ENCODE data around the gene NXPE4.

The NXPE4 gene

GRCh38 chr11:114559425-114560310 lies 35.9 kb downstream of the NXPE4 start, which contains the start of gene NXPE1:
Gene NXPE1 (minus strand): TSS chr11:114559881. CDS start chr11:114551201, 8,680 bp downstream.
- DNase-seq (ENCODE audit: low spot score): no peak

- DNase-seq (ENCODE audit: low spot score): no peak
Measured at GRCh38 chr11:114556135-114556534, 39.5 kb downstream of the NXPE4 start.

GRCh38 chr11:114553642-114554041 lies 41.9 kb downstream of the NXPE4 start:
- no peak for DNase-seq (ENCODE audit: low spot score)

GRCh38 chr11:114551060-114551459 lies 44.5 kb downstream of the NXPE4 start:
- no peak for DNase-seq (ENCODE audit: low spot score)

- DNase-seq (ENCODE audit: low spot score): no peak
Measured at GRCh38 chr11:114525682-114526081, 69.9 kb downstream of the NXPE4 start.

- no peak for DNase-seq (ENCODE audit: low spot score)
Measured at GRCh38 chr11:114524122-114524521, 71.5 kb downstream of the NXPE4 start.

GRCh38 chr11:114522818-114523217 lies 72.8 kb downstream of the NXPE4 start:
- DNase-seq (ENCODE audit: low spot score): no peak

All from NAMALWA (cell line).